SK-N-SH (cell line): ENCODE measurements around the gene CCNJL. TPM values are rescaled to one million over a fixed set of nuclear protein-coding genes. Genes with fewer than 3 reads are reported as not detected.

Source experiments
- CTCF ChIA-PET: fragments of 300-600, 350-600 bp; formaldehyde crosslinking; extraction: SDS; loops from one replicate; lab custom pipeline; 2021; lab: Yijun Ruan, JAX
- POLR2A ChIA-PET: fragments of 350-600 bp; sonication (Branson Sonifier 250); formaldehyde crosslinking; extraction: SDS; loops from one replicate; lab custom pipeline; 2020; ENCODE audit warnings: antibody characterized with exemption, inconsistent platforms; lab: Yijun Ruan, JAX
- DNase-seq: peaks from one replicate; pipeline ENCODE4 v3.0.0; 2012
- H2AFZ ChIP-seq: fragments of 200-600 bp; sonication (generic); 2 replicates; pipeline ENCODE4 v1.8.1; 2016; ENCODE audit warnings: antibody characterized with exemption, mild to moderate bottlenecking, low read depth
- H3F3A ChIP-seq: fragments of 200-600 bp; sonication (generic); replicated peaks from 2 replicates; pipeline ENCODE3; 2016; ENCODE audit warnings: antibody characterized with exemption, mild to moderate bottlenecking; ENCODE audit not compliant: insufficient read depth
- H3K27ac ChIP-seq, 2 experiments: fragments of 200-500 bp in 1 of 2; fragments of 200-600 bp in 1 of 2; sonication (Bioruptor generic) in 1 of 2; sonication (generic), shearing (Covaris generic) in 1 of 2; 2 replicates each; pipeline versions ENCODE4 v1.5.1 to v1.6.1; 2014 to 2016; ENCODE audit warnings: low read depth in 2 of 2, inconsistent platforms in 1 of 2, low read length in 1 of 2, mild to moderate bottlenecking in 1 of 2, mixed read lengths in 1 of 2
- H3K27me3 ChIP-seq: fragments of 200-600 bp; sonication (generic), shearing (Covaris generic); 2 replicates; pipeline ENCODE4 v1.6.1; 2016; ENCODE audit warnings: mixed run types; ENCODE audit not compliant: insufficient read depth
- H3K36me3 ChIP-seq, 2 experiments: fragments of 200-500 bp in 1 of 2; fragments of 200-600 bp in 1 of 2; sonication (Bioruptor generic) in 1 of 2; sonication (generic) in 1 of 2; replicated peaks in 1 of 2; 2 replicates each; pipeline versions ENCODE3 to v1.5.1; 2014 to 2016; ENCODE audit warnings: low read length in 1 of 2, mild to moderate bottlenecking in 1 of 2; ENCODE audit not compliant: insufficient read depth in 2 of 2, control insufficient read depth in 1 of 2
- H3K4me1 ChIP-seq, 2 experiments: fragments of 200-500 bp in 1 of 2; fragments of 200-600 bp in 1 of 2; sonication (Bioruptor generic) in 1 of 2; sonication (generic), shearing (Covaris generic) in 1 of 2; 2 replicates each; pipeline versions ENCODE4 v1.5.1 to v1.6.1; 2014 to 2016; ENCODE audit warnings: low read depth in 1 of 2, low read length in 1 of 2, mixed run types in 1 of 2; ENCODE audit not compliant: insufficient read depth in 2 of 2, control insufficient read depth in 1 of 2
- H3K4me2 ChIP-seq: fragments of 200-600 bp; sonication (generic), shearing (Covaris generic); 2 replicates; pipeline ENCODE4 v1.6.1; 2017; ENCODE audit warnings: mixed run types
- H3K4me3 ChIP-seq, 2 experiments: fragments of 200-500 bp in 1 of 2; fragments of 200-600 bp in 1 of 2; sonication (Bioruptor generic) in 1 of 2; sonication (generic), shearing (Covaris generic) in 1 of 2; 2 replicates each; pipeline versions ENCODE4 v1.5.1 to v1.8.1; 2014 to 2016; ENCODE audit warnings: low read depth in 2 of 2, inconsistent platforms in 1 of 2, low read length in 1 of 2, mild to moderate bottlenecking in 1 of 2, mixed read lengths in 1 of 2, moderate library complexity in 1 of 2
- H3K79me2 ChIP-seq: fragments of 200-600 bp; sonication (generic); 2 replicates; pipeline ENCODE4 v1.8.1; 2017; ENCODE audit warnings: mild to moderate bottlenecking; ENCODE audit not compliant: insufficient read depth
- H3K9ac ChIP-seq: fragments of 200-600 bp; sonication (generic); 2 replicates; pipeline ENCODE4 v1.6.1; 2017; ENCODE audit warnings: mixed run types
- H3K9me2 ChIP-seq: fragments of 200-600 bp; sonication (generic); 2 replicates; pipeline ENCODE4 v1.6.1; 2017; ENCODE audit warnings: mixed run types
- H3K9me3 ChIP-seq: fragments of 200-600 bp; sonication (generic); 2 replicates; pipeline ENCODE4 v1.6.1; 2017; ENCODE audit warnings: mixed run types, mild to moderate bottlenecking, moderate library complexity
- H4K20me1 ChIP-seq: fragments of 200-600 bp; sonication (generic); 2 replicates; pipeline ENCODE4 v1.6.1; 2017; ENCODE audit warnings: mild to moderate bottlenecking, mixed run types; ENCODE audit not compliant: insufficient read depth
- CTCF ChIP-seq: fragments of 200-600 bp; sonication (generic); IDR thresholded peaks from 2 replicates; pipeline ENCODE4 v1.6.1; 2017; ENCODE audit warnings: antibody characterized with exemption, mild to moderate bottlenecking, moderate library complexity
- FOSL2 ChIP-seq: IDR thresholded peaks from 2 replicates; pipeline ENCODE4 v1.4.0; 2012; ENCODE audit warnings: low read depth, mild to moderate bottlenecking, moderate library complexity, borderline replicate concordance
- GABPA ChIP-seq: IDR thresholded peaks from 2 replicates; pipeline ENCODE4 v1.4.0; 2012; ENCODE audit warnings: low read depth, mild to moderate bottlenecking
- IRF3 ChIP-seq: fragments of 150-350 bp; IDR thresholded peaks from 2 replicates; pipeline ENCODE4 v1.6.1; 2016; ENCODE audit warnings: mild to moderate bottlenecking, low read depth, low read length
- JUND ChIP-seq: IDR thresholded peaks from 2 replicates; pipeline ENCODE4 v1.4.0; 2012
- REST ChIP-seq: IDR thresholded peaks from 2 replicates; pipeline ENCODE4 v1.6.1; 2012; ENCODE audit warnings: mild to moderate bottlenecking, low read depth, low read length, moderate library complexity
- RXRA ChIP-seq: IDR thresholded peaks from 2 replicates; pipeline ENCODE4 v1.4.0; 2012; ENCODE audit warnings: low read depth, mild to moderate bottlenecking, borderline replicate concordance
- SMC3 ChIP-seq: IDR thresholded peaks from 2 replicates; pipeline ENCODE4 v1.6.1; 2012; ENCODE audit warnings: low read depth, low read length, improper control_type of control experiment
- TEAD4 ChIP-seq: IDR thresholded peaks from 2 replicates; pipeline ENCODE4 v1.4.0; 2012; ENCODE audit warnings: mild to moderate bottlenecking, borderline replicate concordance; ENCODE audit not compliant: insufficient read depth
- USF1 ChIP-seq: IDR thresholded peaks from 2 replicates; pipeline ENCODE4 v1.4.0; 2012; ENCODE audit warnings: low read depth, borderline replicate concordance
- USF2 ChIP-seq: fragments of 150-350 bp; IDR thresholded peaks from 2 replicates; pipeline ENCODE4 v1.6.1; 2017; ENCODE audit warnings: antibody characterized with exemption, low read length, low read depth, borderline replicate concordance
- YY1 ChIP-seq: IDR thresholded peaks from 2 replicates; pipeline ENCODE4 v1.4.0; 2012; ENCODE audit warnings: low read depth, mild to moderate bottlenecking
- WGBS: methylation state at CpG from one replicate; pipeline ENCODE4 v1.1.6; 2017; ENCODE audit warnings: low lambda C conversion rate; 5-methylcytosine and 5-hydroxymethylcytosine counted together
- polyA plus RNA-seq, 3 experiments: library from polyadenylated mRNA; depleted of rRNA; stranded (reverse); fragments of >200 nt; gene quantifications; 2 replicates each; pipeline ENCODE4 v1.2.3, GENCODE V29; 2012

Gene CCNJL
- polyA plus RNA-seq, 1 of the 3 experiments (the other 2 are of a cell fraction), result 7.1 TPM

GRCh38 chr5:160289721-160290120 lies 22.6 kb downstream of the CCNJL start:
- Histone ChIP-seq H3K4me3 (no peak overlapping the region), H3K4me1 (peaks cover 0 to 52% of the 10 kb centered on the region in 2 experiments; a peak in 3 of 4 replicates), H3F3A (no peaks in the 10 kb centered on the region), H3K9me2 (no peaks in the 10 kb centered on the region), H4K20me1 (no peaks in the 10 kb centered on the region), H3K9ac (no peak overlapping the region), H3K4me2 (no peak overlapping the region), H3K9me3 (no peaks in the 10 kb centered on the region), H2AFZ (no peak overlapping the region), H3K36me3 (no peaks in the 10 kb centered on the region), H3K27ac (peak overlapping the region in 1 of 2 experiments; percentile 48; a peak in 1 of 4 replicates), H3K79me2 (peaks cover 34% of the 10 kb centered on the region; the same call in 1 of the 2 replicates), H3K27me3 (no peaks in the 10 kb centered on the region)
- WGBS, result 94% methylated on average over 7 of the region's 7 CpGs
- TF ChIP-seq IRF3 (no peak), USF2 (no peak), CTCF (no peak), TEAD4 (no peak), SMC3 (no peak), RXRA (no peak)
- POLR2A ChIA-PET, result interaction anchor here (0.9 kb wide), 1 partner anchor 22 kb away, joined by 4 read pairs; no protein-coding TSS in a partner anchor
- CTCF ChIA-PET, result interaction anchor here (0.6 kb wide), 1 partner anchor 52 kb away, joined by 3 read pairs; no protein-coding TSS in a partner anchor
- DNase-seq, result no peak

- Histone ChIP-seq H3K9me2 (no peaks in the 10 kb centered on the region), H3K9ac (no peak overlapping the region), H3K27ac (peak overlapping the region in 1 of 2 experiments; percentile 48; a peak in 1 of 4 replicates), H2AFZ (no peak overlapping the region), H3K9me3 (no peaks in the 10 kb centered on the region), H3F3A (no peaks in the 10 kb centered on the region), H3K27me3 (no peaks in the 10 kb centered on the region), H3K79me2 (peaks cover 34% of the 10 kb centered on the region; the same call in 1 of the 2 replicates), H3K36me3 (no peaks in the 10 kb centered on the region), H4K20me1 (no peaks in the 10 kb centered on the region), H3K4me2 (no peak overlapping the region), H3K4me3 (no peak overlapping the region), H3K4me1 (peaks cover 0 to 48% of the 10 kb centered on the region in 2 experiments; a peak in 3 of 4 replicates)
- POLR2A ChIA-PET, result interaction anchor here (0.9 kb wide), 1 partner anchor 22 kb away, joined by 4 read pairs; no protein-coding TSS in a partner anchor
- DNase-seq, result no peak
- TF ChIP-seq GABPA (no peak), YY1 (no peak), TEAD4 (no peak), USF1 (no peak), REST (no peak), FOSL2 (no peak), JUND (no peak)
- WGBS, result 88% methylated on average over 2 of the region's 2 CpGs
- CTCF ChIA-PET, result interaction anchor here (0.6 kb wide), 1 partner anchor 53 kb away, joined by 3 read pairs; no protein-coding TSS in a partner anchor
These were observed 23.1 kb downstream of the CCNJL start for GRCh38 chr5:160289356-160289651.
